ENCODE measurements around the gene FCER2. TPM values are rescaled to one million over a fixed set of nuclear protein-coding genes. Genes with fewer than 3 reads are reported as not detected.

FCER2 gene
- total and polyA plus RNA-seq, 4 donors: 0.14 TPM; not detected in 3

- TF ChIP-seq NR2F2 (IDR thresholded peaks at IDR 0.05): no peak
- TF ChIP-seq FOXA2 (IDR thresholded peaks at IDR 0.05): no peak
Observed at GRCh38 chr19:7665076-7665475, 36.9 kb downstream of the FCER2 start (continued).

GRCh38 chr19:7663706-7664105 lies 38.2 kb downstream of the FCER2 start:
- H3K9ac ChIP-seq (ENCODE audit: low read depth in 1 of 2, low read length in 2 of 2): no peak overlapping the region
- H3K27ac ChIP-seq (ENCODE audit: low read depth in 1 of 2, low read length in 2 of 2): no peak overlapping the region
- DNase-seq (ENCODE audit: low spot score): no peak
- TF ChIP-seq EGR1 (IDR thresholded peaks at IDR 0.05; ENCODE audit: low read depth in 2 of 2) (no peak), RAD21 (IDR thresholded peaks at IDR 0.05) (no peak), RXRA (IDR thresholded peaks at IDR 0.05) (no peak), TAF1 (conservative IDR thresholded peaks at IDR 0.05) (no peak), JUND (IDR thresholded peaks at IDR 0.05) (no peak), GABPA (IDR thresholded peaks at IDR 0.05 in 1 of 2, conservative IDR thresholded peaks at IDR 0.05 in 1 of 2) (no peak), CTCF (IDR thresholded peaks at IDR 0.05; ENCODE audit: low read depth, low read length, missing input control) (no peak), ATF3 (IDR thresholded peaks at IDR 0.05) (no peak), HNF4A (conservative IDR thresholded peaks at IDR 0.05) (no peak), FOXA2 (IDR thresholded peaks at IDR 0.05) (no peak)
- H3K27me3 ChIP-seq (ENCODE audit: control insufficient read depth in 4 of 4, insufficient read depth in 4 of 4, low read length in 3 of 4): no peaks in the 10 kb centered on the region
- 85% methylated on average over 7 of the region's 7 CpGs for WGBS
- no peaks in the 10 kb centered on the region for H3K36me3 ChIP-seq (ENCODE audit: control insufficient read depth in 4 of 4, insufficient read depth in 3 of 4, low read depth in 1 of 4, low read length in 3 of 4)
- no peak overlapping the region for H3K4me3 ChIP-seq (ENCODE audit: low read depth in 1 of 3, low read length in 3 of 3)
- no peaks in the 10 kb centered on the region for H3K4me1 ChIP-seq (ENCODE audit: control insufficient read depth in 4 of 4, insufficient read depth in 4 of 4, low read length in 3 of 4)
- H3K9me3 ChIP-seq (ENCODE audit: control insufficient read depth in 4 of 4, low read length in 3 of 4): no peaks in the 10 kb centered on the region

- Histone ChIP-seq H3K9ac (ENCODE audit: low read depth in 1 of 2, low read length in 2 of 2) (no peak overlapping the region), H3K36me3 (ENCODE audit: control insufficient read depth in 4 of 4, insufficient read depth in 3 of 4, low read depth in 1 of 4, low read length in 3 of 4) (no peaks in the 10 kb centered on the region), H3K9me3 (ENCODE audit: control insufficient read depth in 4 of 4, low read length in 3 of 4) (no peaks in the 10 kb centered on the region), H3K27me3 (ENCODE audit: control insufficient read depth in 4 of 4, insufficient read depth in 4 of 4, low read length in 3 of 4) (no peaks in the 10 kb centered on the region), H3K4me1 (ENCODE audit: control insufficient read depth in 4 of 4, insufficient read depth in 4 of 4, low read length in 3 of 4) (no peaks in the 10 kb centered on the region), H3K4me3 (ENCODE audit: low read depth in 1 of 3, low read length in 3 of 3) (no peak overlapping the region), H3K27ac (ENCODE audit: low read depth in 1 of 2, low read length in 2 of 2) (no peak overlapping the region)
- no peak for DNase-seq (ENCODE audit: low spot score)
- no peak for TF ChIP-seq FOXA1 (IDR thresholded peaks at IDR 0.05)
- no peak for TF ChIP-seq YY1 (IDR thresholded peaks at IDR 0.05)
- WGBS: 82% methylated on average over 14 of the region's 14 CpGs
Observed at GRCh38 chr19:7662657-7663056, 39.3 kb downstream of the FCER2 start.

- no peak overlapping the region for H3K4me3 ChIP-seq (ENCODE audit: low read depth in 1 of 3, low read length in 3 of 3)
- no peak overlapping the region for H3K27ac ChIP-seq (ENCODE audit: low read depth in 1 of 2, low read length in 2 of 2)
- no peak for TF ChIP-seq FOXA2 (IDR thresholded peaks at IDR 0.05)
- TF ChIP-seq REST (IDR thresholded peaks at IDR 0.05): no peak
- TF ChIP-seq SP1 (IDR thresholded peaks at IDR 0.05): no peak
- no peak for TF ChIP-seq HNF4A (conservative IDR thresholded peaks at IDR 0.05)
- no peak for TF ChIP-seq GABPA (IDR thresholded peaks at IDR 0.05 in 1 of 2, conservative IDR thresholded peaks at IDR 0.05 in 1 of 2)
- no peak for TF ChIP-seq EGR1 (IDR thresholded peaks at IDR 0.05; ENCODE audit: low read depth in 2 of 2)
- TF ChIP-seq ZBTB33 (IDR thresholded peaks at IDR 0.05): no peak
- TF ChIP-seq ATF3 (IDR thresholded peaks at IDR 0.05): no peak
- no peak for TF ChIP-seq JUND (IDR thresholded peaks at IDR 0.05)
- peaks cover 0 to 3% (median 0%) of the 10 kb centered on the region in 4 donors for H3K4me1 ChIP-seq (ENCODE audit: control insufficient read depth in 4 of 4, insufficient read depth in 4 of 4, low read length in 3 of 4)
- no peak overlapping the region for H3K9ac ChIP-seq (ENCODE audit: low read depth in 1 of 2, low read length in 2 of 2)
- no peak for DNase-seq (ENCODE audit: low spot score)
- H3K9me3 ChIP-seq (ENCODE audit: control insufficient read depth in 4 of 4, low read length in 3 of 4): no peaks in the 10 kb centered on the region
- 77% methylated on average over 8 of the region's 8 CpGs for WGBS
- H3K27me3 ChIP-seq (ENCODE audit: control insufficient read depth in 4 of 4, insufficient read depth in 4 of 4, low read length in 3 of 4): no peaks in the 10 kb centered on the region
- no peaks in the 10 kb centered on the region for H3K36me3 ChIP-seq (ENCODE audit: control insufficient read depth in 4 of 4, insufficient read depth in 3 of 4, low read depth in 1 of 4, low read length in 3 of 4)
Observed at GRCh38 chr19:7661744-7662538, 40.0 kb downstream of the FCER2 start.

Measured in liver (tissue), 9 donors.